HepG2 (cell line): ENCODE results near the gene SLC39A3. TPM values are rescaled to one million over a fixed set of nuclear protein-coding genes. Genes with fewer than 3 reads are reported as not detected.

Experiments used
- ATAC-seq: fragments of 200-7000 bp; cut with Tn5 transposase; 3 replicates; pipeline ENCODE4 v1.9.1; 2020; ENCODE audit warnings: mild to moderate bottlenecking, moderate library complexity
- BruUV-seq: library from RNA; stranded (reverse); fragments of 400-500 nt; replicated peaks from 2 replicates; lab custom pipeline; 2021; lab: Mats Ljungman, UMichigan
- CTCF ChIA-PET: fragments of 300-600 bp; formaldehyde crosslinking; extraction: SDS; loops from one replicate; lab custom pipeline; 2021; ENCODE audit warnings: low total read pairs, inconsistent platforms, low intra/inter-chr PET ratio; lab: Yijun Ruan, JAX
- POLR2A ChIA-PET: fragments of 350-600 bp; sonication (Branson Sonifier 250); formaldehyde crosslinking; loops from one replicate; lab custom pipeline; 2020; ENCODE audit warnings: antibody characterized with exemption, inconsistent platforms; lab: Yijun Ruan, JAX
- DNase-seq: peaks from one replicate; pipeline ENCODE4 v3.0.0-alpha.2; 2015; ENCODE audit warnings: low spot score
- FAIRE-seq: peaks from 3 replicates; lab custom pipeline; 2011; peaks lifted over from hg19 to GRCh38; lab: Jason Lieb, UNC
- H2AFZ ChIP-seq: one replicate; pipeline ENCODE4 v1.6.1; 2011; ENCODE audit warnings: low read length, inconsistent platforms
- H3K27ac ChIP-seq: fragments of 300-600 bp; 3 replicates; pipeline ENCODE4 v1.8.0; 2011; ENCODE audit warnings: mixed run types, mild to moderate bottlenecking, mixed read lengths, low read length, inconsistent platforms; ENCODE audit not compliant: insufficient read depth; ENCODE audit errors: extremely low read length
- H3K27me3 ChIP-seq, 2 experiments: fragments of 200-600 bp in 1 of 2; 2 replicates in 1 of 2; 3 replicates in 1 of 2; pipeline versions ENCODE4 v1.6.0 to v1.8.0; 2011; ENCODE audit warnings: low read length in 2 of 2, mild to moderate bottlenecking in 2 of 2, moderate library complexity in 2 of 2, inconsistent platforms in 1 of 2; ENCODE audit not compliant: insufficient read depth in 2 of 2, control insufficient read depth in 1 of 2
- H3K36me3 ChIP-seq, 2 experiments: fragments of 200-600 bp in 1 of 2; replicated peaks in 1 of 2; 2 replicates in 1 of 2; 3 replicates in 1 of 2; pipeline versions ENCODE4 v1.5.1 to v1.8.0; 2011; ENCODE audit warnings: low read length in 2 of 2, inconsistent platforms in 1 of 2; ENCODE audit not compliant: insufficient read depth in 2 of 2, control insufficient read depth in 1 of 2
- H3K4me1 ChIP-seq: 2 replicates; pipeline ENCODE4 v1.5.1; 2012; ENCODE audit warnings: low read length, inconsistent platforms; ENCODE audit not compliant: insufficient read depth
- H3K4me2 ChIP-seq: 2 replicates; pipeline ENCODE4 v1.6.0; 2011; ENCODE audit warnings: low read depth, low read length, inconsistent platforms
- H3K4me3 ChIP-seq, 3 experiments: fragments of 200-600 bp in 1 of 3; sonication (generic), shearing (Covaris generic) in 1 of 3; replicated peaks in 1 of 3; 2 replicates each; pipeline ENCODE4 v1.5.1; 2011 to 2016; ENCODE audit warnings: low read length in 3 of 3, inconsistent platforms in 2 of 3, low read depth in 2 of 3, mild to moderate bottlenecking in 2 of 3, control low read depth in 1 of 3, mixed read lengths in 1 of 3; ENCODE audit not compliant: insufficient read depth in 1 of 3
- H3K79me2 ChIP-seq: one replicate; pipeline ENCODE4 v1.6.1; 2011; ENCODE audit warnings: low read length, inconsistent platforms; ENCODE audit not compliant: insufficient read depth
- H3K9ac ChIP-seq: 2 replicates; pipeline ENCODE4 v1.6.0; 2011; ENCODE audit warnings: mild to moderate bottlenecking, low read depth, low read length, inconsistent platforms; ENCODE audit not compliant: insufficient read depth
- H3K9me3 ChIP-seq: 2 replicates; pipeline ENCODE4 v1.5.1; 2012; ENCODE audit warnings: mild to moderate bottlenecking, low read length
- H4K20me1 ChIP-seq: 2 replicates; pipeline ENCODE4 v1.6.0; 2011; ENCODE audit warnings: inconsistent platforms, mild to moderate bottlenecking, low read length, moderate library complexity; ENCODE audit not compliant: insufficient read depth
- CCAR2 ChIP-seq: fragments of 200-400 bp; formaldehyde crosslinking; optimal IDR thresholded peaks from 2 replicates; pipeline ENCODE3; 2018; ENCODE audit warnings: low read depth, mild to moderate bottlenecking, low read length, moderate library complexity
- EZH2 ChIP-seq: conservative IDR thresholded peaks from 2 replicates; pipeline ENCODE4 v1.6.1; 2012; ENCODE audit warnings: mild to moderate bottlenecking, low read depth, low read length, moderate library complexity
- FOXO1 ChIP-seq: sonication (generic); formaldehyde crosslinking; IDR thresholded peaks from 2 replicates; pipeline ENCODE4 v1.4.0; 2020; ENCODE audit warnings: missing genetic modification reagents
- KLF16 ChIP-seq, 2 experiments: sonication (generic) in 1 of 2; formaldehyde crosslinking in 1 of 2; IDR thresholded peaks; 2 replicates each; pipeline versions ENCODE4 v1.6.1 to v1.8.0; 2016 to 2023; ENCODE audit warnings: missing genetic modification reagents in 2 of 2, missing compliant biosample characterization in 1 of 2
- PCBP1 ChIP-seq: fragments of 200-400 bp; formaldehyde crosslinking; IDR thresholded peaks from 2 replicates; pipeline ENCODE4 v1.6.1; 2017; ENCODE audit warnings: mild to moderate bottlenecking, low read depth, low read length, borderline replicate concordance
- ZNF7 ChIP-seq: IDR thresholded peaks from 2 replicates; pipeline ENCODE4 v1.6.1; 2016; ENCODE audit warnings: missing biosample characterization, missing genetic modification reagents
- ZNF740 ChIP-seq: sonication (generic); formaldehyde crosslinking; IDR thresholded peaks from 2 replicates; pipeline ENCODE4 v1.4.0; 2020; ENCODE audit warnings: missing genetic modification reagents
- ZNF768 ChIP-seq: sonication (generic); formaldehyde crosslinking; IDR thresholded peaks from 2 replicates; pipeline ENCODE4 v1.4.0; 2020; ENCODE audit warnings: missing genetic modification reagents
- WGBS: methylation state at CpG from one replicate; pipeline ENCODE4 v1.1.6; 2017; ENCODE audit warnings: low lambda C conversion rate; 5-methylcytosine and 5-hydroxymethylcytosine counted together
- in situ Hi-C: cut with HindIII; loops from 2 replicates; pipeline ENCODE4 v1.10.0; 2017; ENCODE audit warnings: low pct_unique_long_range_greater_than_20kb; ENCODE audit not compliant: extremely low pct_ligation_motif_present
- intact Hi-C: fragments of 100-400 bp; cut with micrococcal nuclease; formaldehyde crosslinking; loops from one replicate; pipeline ENCODE4 v1.10.0; 2022; ENCODE audit not compliant: unreplicated experiment
- polyA plus RNA-seq, 8 experiments: library from polyadenylated mRNA; depleted of rRNA in 3 of 8; stranded (reverse) in 7 of 8; unstranded in 1 of 8; fragments of >200 nt; fragmentation: Illumina TruSeq in 4 of 8; extraction: Trizol in 4 of 8; gene quantifications; 2 replicates each; pipeline versions ENCODE4 v1.2.1 to v1.2.3, GENCODE V29; 2011 to 2016; ENCODE audit warnings: low read depth in 4 of 8, missing spikeins in 1 of 8, mixed read lengths in 1 of 8; ENCODE audit not compliant: insufficient read depth in 1 of 8
- total RNA-seq, 5 experiments: library from RNA; depleted of rRNA; stranded (reverse); fragments of >200 nt; fragmentation: Illumina TruSeq; extraction: Trizol; gene quantifications; 2 replicates each; pipeline ENCODE4 v1.2.3, GENCODE V29; 2016; ENCODE audit warnings: low read depth in 1 of 5

Gene SLC39A3
- total and polyA plus RNA-seq, 2 of the 13 experiments (the other 11 are each of a cell fraction or from before 2014, with no cell fraction given) = 33.6 to 41.6 TPM

- FAIRE-seq = no peak
- intact Hi-C loops = no loop called here
- in situ Hi-C loops = no loop called here
- ChIA-PET CTCF (no interaction called here), POLR2A (no interaction called here)
- DNase-seq = no peak
- no peak for ATAC-seq
- Histone ChIP-seq H3K27ac (no peak overlapping the region), H3K4me3 (peak overlapping the region; percentile 47 to 61 (median 55); a peak in 5 of 6 replicates), H3K9ac (no peak overlapping the region), H3K4me1 (peaks cover 29% of the 10 kb centered on the region), H4K20me1 (no peaks in the 10 kb centered on the region), H3K4me2 (peak overlapping the region; percentile 51), H3K79me2 (no peaks in the 10 kb centered on the region), H3K27me3 (peaks cover 19 to 53% of the 10 kb centered on the region in 2 experiments), H2AFZ (no peak overlapping the region), H3K9me3 (peaks cover 7% of the 10 kb centered on the region), H3K36me3 (no peaks in the 10 kb centered on the region)
- no TSS peak for BruUV-seq
- TF ChIP-seq PCBP1 = 0 out of 2 replicates have a peak, but pooled peaks have one; percentile 50
- TF ChIP-seq FOXO1 (CRISPR knock-in tag) = no peak
- peak; percentile 79; the same call in 1 of the 2 replicates for TF ChIP-seq EZH2
- 0 out of 2 replicates have a peak, but pooled peaks have one; percentile 47 for TF ChIP-seq ZNF740
- no peak for TF ChIP-seq CCAR2
- TF ChIP-seq ZNF7 (CRISPR knock-in tag) = peak; percentile 57; the same call in 1 of the 2 replicates
- 20% methylated on average over 21 of the region's 37 CpGs for WGBS
Measured at GRCh38 chr19:2719920-2720776, 19.7 kb downstream of the SLC39A3 start.

GRCh38 chr19:2719232-2719735 is 20.5 kb downstream of the SLC39A3 start:
- CTCF ChIA-PET = no interaction called here
- H3K4me2 ChIP-seq = 0 out of 2 replicates have a peak overlapping the region, but pooled peaks have one; percentile 23

More at GRCh38 chr19:2719232-2719735, 20.5 kb downstream of the SLC39A3 start:
- peaks cover 29% of the 10 kb centered on the region for H3K4me1 ChIP-seq
- H3K9ac ChIP-seq = no peak overlapping the region
- DNase-seq = no peak
- FAIRE-seq = no peak
- POLR2A ChIA-PET = no interaction called here
- TF ChIP-seq KLF16 (CRISPR knock-in tag; IDR thresholded peaks at IDR 0.05) (no peak), ZNF768 (peak; percentile 83)
- H3K4me3 ChIP-seq = no peak overlapping the region
- no peaks in the 10 kb centered on the region for H4K20me1 ChIP-seq
- H3K79me2 ChIP-seq = no peaks in the 10 kb centered on the region
- H3K27me3 ChIP-seq = peaks cover 19 to 56% of the 10 kb centered on the region in 2 experiments
- BruUV-seq = no TSS peak
- ATAC-seq = no peak
- no peak overlapping the region for H2AFZ ChIP-seq
- H3K36me3 ChIP-seq = no peaks in the 10 kb centered on the region
- H3K9me3 ChIP-seq = peaks cover 8% of the 10 kb centered on the region
- in situ Hi-C loops = no loop called here
- intact Hi-C loops = no loop called here
- 16% methylated on average over 6 of the region's 7 CpGs for WGBS
- H3K27ac ChIP-seq = no peak overlapping the region
